GM12872 (cell line): ENCODE data around the gene TENM3.

Experiments
- CTCF ChIP-seq: IDR thresholded peaks from 3 replicates; pipeline ENCODE4 v1.5.1; 2011; ENCODE audit warnings: low read depth, mild to moderate bottlenecking, low read length, moderate library complexity; ENCODE audit not compliant: insufficient read depth

The TENM3 gene

DNA sequence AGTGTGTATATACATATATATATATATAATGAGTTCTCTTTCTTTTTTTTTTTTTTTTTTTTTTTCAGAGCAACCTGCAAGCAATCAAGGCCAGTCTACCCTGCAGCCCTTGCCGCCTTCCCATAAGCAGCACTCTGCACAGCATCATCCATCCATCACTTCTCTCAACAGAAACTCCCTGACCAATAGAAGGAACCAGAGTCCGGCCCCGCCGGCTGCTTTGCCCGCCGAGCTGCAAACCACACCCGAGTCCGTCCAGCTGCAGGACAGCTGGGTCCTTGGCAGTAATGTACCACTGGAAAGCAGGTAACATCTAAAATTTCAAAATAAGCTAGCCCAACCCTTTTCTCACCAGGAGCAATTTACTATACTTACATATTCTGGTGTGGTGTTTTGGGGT is 357.7 kb downstream of the TENM3 start:
- no peak for TF ChIP-seq CTCF

DNA sequence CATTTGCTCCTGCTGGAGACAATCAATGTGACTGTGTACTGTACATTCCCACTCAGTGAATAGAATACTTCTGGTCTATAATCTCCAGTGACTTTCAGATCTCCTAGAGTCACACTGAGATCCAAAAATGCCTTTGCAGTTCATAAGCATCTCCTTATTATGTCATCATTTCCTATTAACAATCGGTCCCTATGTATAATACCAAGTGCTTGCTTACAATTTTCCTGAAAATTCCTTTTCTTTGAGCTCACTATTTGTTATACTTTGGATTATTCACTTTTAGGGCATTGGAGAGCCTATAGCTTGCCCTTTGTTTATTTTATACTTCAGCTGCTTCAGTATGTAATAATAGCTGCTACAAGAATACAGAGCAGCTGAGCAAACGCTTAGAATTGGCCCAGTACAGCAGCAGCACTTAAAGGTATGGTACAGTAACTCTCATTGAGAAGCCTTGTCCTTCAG is 361.0 kb downstream of the TENM3 start:
- TF ChIP-seq CTCF: no peak

DNA sequence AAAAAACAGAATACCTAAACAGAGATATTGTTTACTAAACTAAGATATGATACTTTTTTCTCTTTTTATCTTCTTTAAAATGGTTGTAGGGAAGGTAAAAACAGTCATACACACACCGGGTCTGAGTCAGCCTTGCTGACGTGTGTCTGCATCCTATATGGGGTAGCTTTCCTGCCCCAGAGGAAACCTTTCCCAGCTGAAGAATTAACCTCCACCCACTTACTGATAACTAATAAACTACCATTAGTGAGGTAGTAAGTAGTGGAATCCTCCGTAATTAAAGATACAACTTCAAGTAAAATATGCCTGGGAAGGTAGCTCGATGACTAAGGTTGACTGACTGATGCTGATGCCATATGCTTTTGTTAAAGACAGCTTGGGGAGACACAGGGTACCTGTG is 361.8 kb downstream of the TENM3 start:
- no peak for TF ChIP-seq CTCF

GRCh38 chr4:182608525-182608924 is 365.3 kb downstream of the TENM3 start:
- TF ChIP-seq CTCF: no peak

DNA sequence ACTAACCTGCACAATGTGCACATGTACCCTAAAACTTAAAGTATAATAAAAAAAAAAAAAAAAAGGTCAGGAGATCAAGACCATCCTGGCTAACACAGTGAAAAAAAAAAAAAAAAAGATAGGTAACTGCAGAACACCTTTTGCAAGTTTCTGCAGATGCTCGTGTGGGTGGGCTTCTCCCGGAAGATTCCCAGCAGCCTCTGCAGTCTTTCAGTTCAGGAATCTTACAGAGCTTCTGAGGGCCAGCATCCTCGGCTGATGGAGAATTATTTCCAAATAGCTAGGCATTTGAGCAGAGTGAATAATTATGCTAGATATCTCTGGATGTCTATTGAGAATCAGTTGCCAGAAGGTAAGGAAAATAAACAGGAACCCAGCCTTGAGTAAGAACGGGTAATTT is 373.3 kb downstream of the TENM3 start:
- no peak for TF ChIP-seq CTCF

DNA sequence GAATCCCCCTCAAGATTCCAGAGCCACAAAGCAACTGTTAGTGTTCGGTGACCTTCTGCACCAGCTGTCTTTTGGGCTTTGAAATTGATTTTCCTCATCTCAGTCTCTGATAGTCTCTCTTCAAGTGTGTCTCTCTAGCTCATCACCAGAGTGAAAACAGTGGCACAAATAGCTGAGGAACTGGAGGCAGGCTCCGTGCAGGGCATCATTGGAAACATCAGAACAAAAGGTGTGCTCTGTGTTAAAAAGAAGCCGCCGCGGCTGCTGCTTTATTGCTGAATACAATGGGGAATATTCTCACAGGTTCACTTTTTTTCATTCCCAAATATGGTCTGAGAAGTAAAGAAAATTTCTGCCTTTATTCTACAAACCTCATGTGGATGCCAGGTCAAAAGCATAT is 376.5 kb downstream of the TENM3 start:
- no peak for TF ChIP-seq CTCF

DNA sequence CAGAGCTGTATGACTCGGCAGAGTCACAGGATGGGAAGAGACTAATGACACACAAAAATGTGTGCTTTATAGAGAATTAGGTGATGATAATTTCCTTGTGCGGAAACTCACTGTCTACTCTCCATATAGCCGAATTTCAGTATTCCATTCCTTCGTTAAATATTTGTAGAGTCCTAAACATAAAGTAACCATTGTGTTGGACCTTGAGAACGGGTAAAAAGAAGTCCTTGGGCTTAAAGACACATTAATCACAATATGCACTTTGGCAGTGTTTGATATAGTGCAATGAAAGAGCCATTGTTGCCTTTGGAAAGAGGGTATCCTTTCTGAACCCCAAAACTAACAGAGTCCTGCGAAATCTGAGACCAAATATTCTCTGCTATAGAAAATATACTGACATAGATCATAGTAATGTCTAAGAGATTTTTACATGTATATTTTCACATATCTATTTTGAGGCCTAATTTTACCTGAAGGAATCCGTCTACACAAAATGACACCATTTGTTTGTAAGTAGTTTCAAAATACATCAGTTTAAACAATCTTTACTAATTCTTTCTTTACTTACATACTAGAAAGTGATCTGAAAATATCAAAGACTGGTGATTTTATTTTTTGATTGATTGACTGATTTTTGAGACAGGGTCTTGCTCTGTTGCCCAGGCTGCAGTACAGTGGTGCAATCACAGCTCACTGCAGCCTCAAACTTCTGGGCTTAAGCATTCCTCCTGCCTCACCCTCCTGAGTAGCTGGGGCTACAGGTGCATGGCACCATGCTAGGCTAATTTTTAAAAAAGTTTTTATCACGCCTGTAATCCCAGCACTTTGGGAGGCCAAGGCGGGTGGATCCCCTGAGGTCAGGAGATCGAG is 377.1 kb downstream of the TENM3 start:
- TF ChIP-seq CTCF: no peak
